Neural progenitor cell (in vitro differentiated cells): Measurements from ENCODE around the gene ZBED4. TPM values are rescaled to one million over a fixed set of nuclear protein-coding genes. Genes with fewer than 3 reads are reported as not detected.

Experiments used
- DNase-seq: peaks from one replicate; pipeline ENCODE4 v3.0.0-alpha.2; 2016; ENCODE audit warnings: low spot score
- H2AFZ ChIP-seq: fragments of 200-600 bp; sonication (generic); replicated peaks from 2 replicates; pipeline ENCODE4 v1.6.1; 2016; ENCODE audit warnings: antibody characterized with exemption
- H3F3A ChIP-seq: fragments of 200-600 bp; sonication (generic); 2 replicates; pipeline ENCODE4 v1.6.1; 2016; ENCODE audit warnings: antibody characterized with exemption, low read depth
- H3K27ac ChIP-seq: fragments of 200-600 bp; sonication (generic); 2 replicates; pipeline ENCODE4 v1.5.1; 2016; ENCODE audit warnings: mild to moderate bottlenecking
- H3K27me3 ChIP-seq: fragments of 200-600 bp; sonication (generic); 2 replicates; pipeline ENCODE4 v1.6.1; 2016; ENCODE audit warnings: mild to moderate bottlenecking, moderate library complexity
- H3K36me3 ChIP-seq: fragments of 200-600 bp; sonication (generic); 2 replicates; pipeline ENCODE4 v1.5.1; 2016
- H3K4me1 ChIP-seq: fragments of 200-600 bp; sonication (generic); 2 replicates; pipeline ENCODE4 v1.6.1; 2016; ENCODE audit warnings: mixed run types
- H3K4me2 ChIP-seq: fragments of 200-600 bp; sonication (generic); 2 replicates; pipeline ENCODE4 v1.6.1; 2016
- H3K4me3 ChIP-seq: fragments of 200-600 bp; sonication (generic); 2 replicates; pipeline ENCODE4 v1.5.1; 2016
- H3K79me2 ChIP-seq: fragments of 200-600 bp; sonication (generic); 2 replicates; pipeline ENCODE4 v1.6.1; 2016; ENCODE audit warnings: low read depth
- H3K9ac ChIP-seq: fragments of 200-600 bp; sonication (generic); 2 replicates; pipeline ENCODE4 v1.6.1; 2016
- H3K9me3 ChIP-seq: fragments of 200-600 bp; sonication (generic); 2 replicates; pipeline ENCODE4 v1.5.1; 2016; ENCODE audit warnings: low read depth
- H4K20me1 ChIP-seq: fragments of 200-600 bp; sonication (generic); 2 replicates; pipeline ENCODE4 v1.6.1; 2016; ENCODE audit warnings: low read depth
- H3K27ac Mint-ChIP-seq: 3 replicates; pipeline ENCODE4 v1.8.0; 2021; ENCODE audit warnings: mixed read lengths
- H3K27me3 Mint-ChIP-seq: 2 replicates; pipeline ENCODE4 v1.8.0; 2022; ENCODE audit warnings: low read depth, mild to moderate bottlenecking, inconsistent platforms, moderate library complexity, mixed read lengths; ENCODE audit not compliant: insufficient read depth
- H3K36me3 Mint-ChIP-seq: 3 replicates; pipeline ENCODE4 v1.8.0; 2021; ENCODE audit warnings: mixed read lengths
- H3K4me1 Mint-ChIP-seq: 3 replicates; pipeline ENCODE4 v1.8.0; 2021; ENCODE audit warnings: mixed read lengths
- H3K4me3 Mint-ChIP-seq: 3 replicates; pipeline ENCODE4 v1.8.0; 2021; ENCODE audit warnings: mild to moderate bottlenecking, moderate library complexity, mixed read lengths
- H3K9me3 Mint-ChIP-seq: 3 replicates; pipeline ENCODE4 v1.8.0; 2020; ENCODE audit warnings: mixed read lengths
- CTCF ChIP-seq: fragments of 200-600 bp; sonication (generic); IDR thresholded peaks from 2 replicates; pipeline ENCODE4 v1.5.1; 2017; ENCODE audit warnings: antibody characterized with exemption, mild to moderate bottlenecking
- EZH2 ChIP-seq: fragments of 200-600 bp; sonication (generic); IDR thresholded peaks from 2 replicates; pipeline ENCODE4 v1.6.1; 2017; ENCODE audit warnings: antibody characterized with exemption, mild to moderate bottlenecking, moderate library complexity
- EZH2phosphoT487 ChIP-seq: fragments of 200-600 bp; sonication (generic); IDR thresholded peaks from 2 replicates; pipeline ENCODE4 v1.6.1; 2017; ENCODE audit warnings: antibody characterized with exemption
- total RNA-seq: library from RNA; depleted of rRNA; stranded (reverse); fragments of >200 nt; gene quantifications from 2 replicates; pipeline ENCODE4 v1.2.3, GENCODE V29; 2015; ENCODE audit warnings: low replicate concordance

The ZBED4 gene
- total RNA-seq, 1 donor from 2014 or later, result 23.1 TPM

GRCh38 chr22:49927483-49928184 lies 74.0 kb downstream of the ZBED4 start:
- Mint-ChIP-seq H3K4me3 (peak overlapping the region; percentile 59), H3K4me1 (peaks cover 21% of the 10 kb centered on the region), H3K27ac (peak overlapping the region; percentile 40), H3K27me3 (peaks cover 12% of the 10 kb centered on the region), H3K9me3 (no peaks in the 10 kb centered on the region), H3K36me3 (peaks cover 2% of the 10 kb centered on the region)
- H3K9me3 ChIP-seq, result no peaks in the 10 kb centered on the region
- no peak overlapping the region for H3K9ac ChIP-seq
- H3F3A ChIP-seq, result peaks cover 9% of the 10 kb centered on the region
- no peak overlapping the region for H3K4me3 ChIP-seq
- peaks cover 34% of the 10 kb centered on the region for H3K27me3 ChIP-seq
- H3K4me2 ChIP-seq, result no peak overlapping the region
- no peaks in the 10 kb centered on the region for H3K36me3 ChIP-seq
- no peaks in the 10 kb centered on the region for H4K20me1 ChIP-seq
- no peak overlapping the region for H2AFZ ChIP-seq
- H3K4me1 ChIP-seq, result no peaks in the 10 kb centered on the region
- no peak for DNase-seq
- no peaks in the 10 kb centered on the region for H3K79me2 ChIP-seq
- TF ChIP-seq EZH2 (no peak), CTCF (no peak), EZH2phosphoT487 (no peak)
- H3K27ac ChIP-seq, result no peak overlapping the region

- DNase-seq, result no peak
- peak overlapping the region; percentile 13 for H3K4me3 Mint-ChIP-seq
- peaks cover 12% of the 10 kb centered on the region for H3K27me3 Mint-ChIP-seq
- no peak overlapping the region for H2AFZ ChIP-seq
- H3K27ac ChIP-seq, result no peak overlapping the region
- no peaks in the 10 kb centered on the region for H3K4me1 ChIP-seq
- no peak overlapping the region for H3K27ac Mint-ChIP-seq
- H3K4me1 Mint-ChIP-seq, result peaks cover 23% of the 10 kb centered on the region
- H3K9me3 Mint-ChIP-seq, result no peaks in the 10 kb centered on the region
- no peaks in the 10 kb centered on the region for H3K9me3 ChIP-seq
- no peaks in the 10 kb centered on the region for H3K79me2 ChIP-seq
- H3K4me2 ChIP-seq, result no peak overlapping the region
- TF ChIP-seq EZH2phosphoT487 (no peak), CTCF (no peak), EZH2 (no peak)
- H3K27me3 ChIP-seq, result peaks cover 34% of the 10 kb centered on the region
- peaks cover 2% of the 10 kb centered on the region for H3K36me3 Mint-ChIP-seq
- H3K36me3 ChIP-seq, result no peaks in the 10 kb centered on the region
- H4K20me1 ChIP-seq, result no peaks in the 10 kb centered on the region
- no peak overlapping the region for H3K4me3 ChIP-seq
- peaks cover 9% of the 10 kb centered on the region for H3F3A ChIP-seq
- H3K9ac ChIP-seq, result no peak overlapping the region
Observed at GRCh38 chr22:49928185-49928495, 74.5 kb downstream of the ZBED4 start.

- H3K27ac Mint-ChIP-seq, result no peak overlapping the region
- Histone ChIP-seq H3K36me3 (no peaks in the 10 kb centered on the region), H3K4me3 (peak overlapping the region; percentile 37), H4K20me1 (no peaks in the 10 kb centered on the region), H3F3A (peaks cover 11% of the 10 kb centered on the region), H3K9ac (no peak overlapping the region), H3K4me2 (peak overlapping the region; percentile 73), H3K27ac (no peak overlapping the region), H3K9me3 (no peaks in the 10 kb centered on the region), H3K79me2 (no peaks in the 10 kb centered on the region), H2AFZ (no peak overlapping the region), H3K27me3 (peaks cover 34% of the 10 kb centered on the region), H3K4me1 (no peaks in the 10 kb centered on the region)
- H3K9me3 Mint-ChIP-seq, result no peaks in the 10 kb centered on the region
- H3K27me3 Mint-ChIP-seq, result peaks cover 12% of the 10 kb centered on the region
- TF ChIP-seq EZH2phosphoT487, result no peak
- no peak for TF ChIP-seq EZH2
- no peak for TF ChIP-seq CTCF
- H3K4me1 Mint-ChIP-seq, result peaks cover 27% of the 10 kb centered on the region
- H3K4me3 Mint-ChIP-seq, result no peak overlapping the region
- no peak for DNase-seq
- H3K36me3 Mint-ChIP-seq, result peaks cover 2% of the 10 kb centered on the region
Observed at GRCh38 chr22:49928555-49929210, 75.0 kb downstream of the ZBED4 start.
